ENCODE measurements around the gene TSPAN9.

The TSPAN9 gene, protein sequence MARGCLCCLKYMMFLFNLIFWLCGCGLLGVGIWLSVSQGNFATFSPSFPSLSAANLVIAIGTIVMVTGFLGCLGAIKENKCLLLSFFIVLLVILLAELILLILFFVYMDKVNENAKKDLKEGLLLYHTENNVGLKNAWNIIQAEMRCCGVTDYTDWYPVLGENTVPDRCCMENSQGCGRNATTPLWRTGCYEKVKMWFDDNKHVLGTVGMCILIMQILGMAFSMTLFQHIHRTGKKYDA

GRCh38 chr12:3076730-3077571, at the start of gene TSPAN9:
TSPAN9 (plus strand) TSS chr12:3077379; CDS start chr12:3201194, 123,815 bp downstream.
- peak in 45 of 56 donors; percentile 3 to 78 (median 50) for DNase-seq

GRCh38 chr12:3028108-3028507, 49.1 kb upstream of the TSPAN9 start:
- DNase-seq = no peak

- no peak for DNase-seq
Measured at GRCh38 chr12:3030821-3031429, 46.3 kb upstream of the TSPAN9 start.

DNA sequence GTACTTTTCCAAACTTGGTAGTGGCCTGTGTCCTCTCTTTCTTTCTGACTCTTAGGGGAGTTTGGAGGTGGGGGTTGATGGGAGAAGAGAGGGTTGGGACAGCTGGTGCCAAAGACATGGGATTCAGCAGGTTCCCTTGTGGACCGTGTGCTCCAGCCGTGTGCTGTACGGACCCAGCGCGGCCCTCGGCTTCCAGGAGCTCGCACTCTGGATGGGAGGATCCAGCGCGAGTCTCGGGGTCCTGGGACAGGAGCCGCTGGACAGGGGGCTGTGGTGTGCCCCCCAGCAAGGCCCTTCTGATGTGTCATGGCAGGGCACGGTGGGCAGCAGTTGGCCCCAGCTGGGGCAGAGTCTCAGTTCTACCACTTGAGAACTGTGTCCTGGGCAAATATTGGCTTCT, 45.0 kb upstream of the TSPAN9 start:
- DNase-seq = no peak

GRCh38 chr12:3032770-3033538, 44.2 kb upstream of the TSPAN9 start:
- DNase-seq = no peak

DNA sequence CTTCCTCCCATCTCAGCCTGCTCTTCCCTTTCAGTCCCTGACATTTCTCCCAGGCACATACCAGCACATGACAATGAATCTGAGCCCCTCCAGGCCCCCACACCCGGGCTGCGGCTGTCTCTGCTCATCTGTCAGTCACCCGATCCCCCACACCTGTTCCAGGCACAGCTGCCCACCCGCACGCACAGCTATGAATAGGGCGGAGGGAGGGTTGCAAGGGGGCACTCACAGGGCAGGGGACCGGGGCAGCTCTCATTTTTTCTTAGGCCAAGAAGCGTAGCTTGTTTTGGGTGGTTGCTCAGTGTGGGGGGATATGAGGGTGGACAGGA, 43.7 kb upstream of the TSPAN9 start:
- no peak for DNase-seq

- peak in 46 of 56 donors; percentile 2 to 78 (median 34) for DNase-seq
Measured at GRCh38 chr12:3034067-3034750, 43.0 kb upstream of the TSPAN9 start.

- no peak for DNase-seq
Measured at GRCh38 chr12:3035171-3035570, 42.0 kb upstream of the TSPAN9 start.

GRCh38 chr12:3035815-3036702, 41.1 kb upstream of the TSPAN9 start:
- peak in 47 of 56 donors; percentile 9 to 81 (median 55) for DNase-seq

- peak in 2 of 56 donors; percentile 41 to 42 for DNase-seq
Measured at GRCh38 chr12:3036901-3037600, 40.1 kb upstream of the TSPAN9 start.

GRCh38 chr12:3038166-3038565, 39.0 kb upstream of the TSPAN9 start:
- no peak for DNase-seq

DNA sequence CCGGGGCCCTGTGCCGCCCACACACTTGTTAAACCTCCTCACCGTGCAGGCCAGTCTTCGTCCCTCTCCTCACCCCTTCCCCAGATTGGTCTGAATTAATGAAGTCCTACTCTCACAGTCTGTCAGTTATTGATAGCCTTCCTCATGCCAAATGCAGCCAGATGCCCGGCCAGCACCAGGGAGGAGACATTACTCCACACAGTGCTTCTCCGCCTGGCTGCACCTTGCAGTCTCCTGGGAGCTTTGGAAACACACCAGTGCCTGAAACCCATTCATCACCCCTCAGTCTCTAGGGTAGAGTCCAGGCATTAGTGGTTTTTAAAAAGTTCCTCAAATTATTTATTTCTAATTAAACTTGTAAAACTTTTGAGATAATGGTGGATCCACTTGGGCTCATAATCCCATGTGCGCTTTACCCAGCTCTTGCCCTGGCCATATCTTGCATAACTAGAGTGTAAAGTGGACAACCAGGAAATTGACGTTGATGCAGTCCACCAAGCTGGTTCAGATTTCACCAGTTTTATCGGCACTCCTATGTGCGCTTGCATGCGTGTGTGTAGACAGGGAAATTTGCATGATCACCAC, 38.2 kb upstream of the TSPAN9 start:
- DNase-seq = no peak

DNA sequence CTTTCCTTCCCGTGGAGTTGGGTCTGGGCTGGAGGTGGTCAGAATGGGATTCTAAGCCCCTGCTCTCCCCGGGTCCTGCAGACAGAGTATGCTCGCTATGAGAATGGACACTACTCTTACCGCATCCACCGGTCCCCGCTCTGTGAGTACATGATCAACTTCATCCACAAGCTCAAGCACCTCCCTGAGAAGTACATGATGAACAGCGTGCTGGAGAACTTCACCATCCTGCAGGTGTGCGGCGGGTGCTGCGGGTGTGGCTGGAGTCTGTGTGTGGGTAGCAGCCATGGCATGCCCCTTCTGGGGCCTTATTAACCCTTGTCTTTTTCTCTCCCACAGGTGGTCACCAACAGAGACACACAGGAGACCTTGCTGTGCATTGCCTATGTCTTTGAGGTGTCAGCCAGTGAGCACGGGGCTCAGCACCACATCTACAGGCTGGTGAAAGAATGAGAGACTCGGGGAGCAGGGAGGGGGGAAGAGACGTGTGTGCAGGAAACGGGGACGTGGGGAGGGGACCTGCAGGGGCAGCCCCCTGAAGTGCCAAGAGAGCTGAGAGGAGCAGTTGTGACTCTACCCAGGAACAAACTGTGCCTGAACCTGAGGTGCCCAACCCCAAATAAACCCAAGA, 37.0 kb upstream of the TSPAN9 start:
- no peak for DNase-seq

DNA sequence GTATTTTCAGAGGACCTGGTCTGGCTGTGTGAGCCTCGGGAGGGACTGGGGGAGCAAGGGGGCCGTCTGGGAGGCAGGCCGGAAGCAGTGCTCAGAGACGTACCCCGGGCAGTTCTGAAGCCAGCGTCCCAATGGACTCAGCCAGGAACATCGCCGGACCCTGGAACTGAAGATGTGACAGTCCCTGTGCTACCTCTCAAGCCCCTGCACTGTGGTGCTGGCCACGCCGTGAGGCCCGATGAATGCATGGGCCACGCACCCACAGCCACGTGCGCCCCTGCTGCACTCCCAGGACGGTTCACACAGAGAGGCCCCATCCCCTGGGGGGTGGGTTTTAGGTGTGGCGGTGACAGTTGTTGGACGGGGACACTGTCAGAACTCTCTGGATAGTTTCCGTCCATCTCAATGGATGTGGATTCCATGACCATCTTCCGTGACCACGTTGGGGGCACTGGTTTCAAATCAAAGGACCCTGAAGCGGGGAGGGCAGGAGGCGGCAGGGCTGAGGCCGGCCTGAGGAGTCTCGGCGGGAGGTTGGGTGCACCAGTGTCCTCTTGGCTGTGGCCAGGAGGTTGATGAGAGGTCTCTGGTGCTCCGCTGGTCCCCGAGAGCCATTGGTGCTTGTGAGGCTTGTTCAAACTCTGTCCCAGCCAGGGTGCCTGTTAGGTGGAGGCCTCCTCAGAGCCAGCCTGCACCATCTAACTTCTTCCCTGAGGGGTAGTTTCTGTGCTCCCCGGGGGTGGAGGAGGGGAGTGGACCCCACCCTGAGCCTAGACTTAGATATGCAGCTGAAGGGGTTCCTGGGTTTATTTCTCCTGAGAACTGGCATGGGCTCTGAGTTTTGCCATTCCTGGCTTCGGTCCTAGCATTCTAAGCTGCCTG, 36.3 kb upstream of the TSPAN9 start:
- no peak for DNase-seq

DNA sequence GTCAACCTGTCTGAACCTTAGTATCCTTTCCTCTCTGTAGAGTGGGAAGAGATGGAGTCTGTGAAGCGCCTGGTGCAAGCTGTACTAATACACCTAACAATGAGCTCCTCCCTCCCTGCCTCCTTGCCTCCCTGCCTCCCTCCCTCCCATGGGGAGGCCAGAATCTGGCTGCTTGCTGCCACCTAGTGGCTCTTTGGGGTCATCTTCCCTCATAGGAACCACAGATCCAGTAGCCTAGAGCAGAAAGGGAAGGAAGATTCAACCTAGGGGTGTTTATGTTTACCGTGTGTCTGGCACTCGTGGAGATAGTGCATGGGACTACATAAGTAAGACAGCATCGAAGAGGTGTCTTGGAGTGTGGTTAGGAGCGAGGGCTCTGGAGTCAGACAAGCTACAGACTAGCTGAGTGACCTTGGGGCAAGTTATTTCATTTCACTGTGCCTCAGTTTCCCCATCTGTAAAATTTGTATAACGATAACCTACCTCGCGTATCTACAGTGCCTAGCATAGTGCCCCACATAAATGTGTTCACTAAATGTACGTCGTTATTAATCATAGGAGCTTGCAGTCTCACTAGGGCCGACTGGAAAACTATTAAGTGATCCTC, 35.5 kb upstream of the TSPAN9 start:
- peak in 51 of 56 donors; percentile 7 to 82 (median 47) for DNase-seq

DNA sequence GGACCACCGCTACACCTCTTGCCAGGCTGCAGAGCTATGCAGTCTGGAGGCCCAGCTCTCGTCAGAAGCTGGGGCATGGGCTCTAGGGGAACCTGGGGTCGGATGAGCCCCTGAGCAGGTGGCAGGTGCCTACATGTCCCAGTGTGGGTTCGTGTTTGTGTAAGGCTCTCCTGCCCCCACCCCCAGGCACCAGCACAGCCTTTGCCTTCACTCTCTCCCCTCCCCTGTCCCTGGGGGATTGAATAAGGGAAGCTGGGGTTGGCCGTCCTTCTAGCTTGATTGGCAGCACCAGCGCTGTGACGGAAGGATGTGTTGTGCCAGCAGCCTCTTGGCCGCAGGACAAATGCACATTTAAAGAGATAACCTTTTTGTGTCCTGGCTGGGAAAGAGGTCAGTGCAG, 34.8 kb upstream of the TSPAN9 start:
- DNase-seq = peak in 1 of 56 donors; percentile 6

DNA sequence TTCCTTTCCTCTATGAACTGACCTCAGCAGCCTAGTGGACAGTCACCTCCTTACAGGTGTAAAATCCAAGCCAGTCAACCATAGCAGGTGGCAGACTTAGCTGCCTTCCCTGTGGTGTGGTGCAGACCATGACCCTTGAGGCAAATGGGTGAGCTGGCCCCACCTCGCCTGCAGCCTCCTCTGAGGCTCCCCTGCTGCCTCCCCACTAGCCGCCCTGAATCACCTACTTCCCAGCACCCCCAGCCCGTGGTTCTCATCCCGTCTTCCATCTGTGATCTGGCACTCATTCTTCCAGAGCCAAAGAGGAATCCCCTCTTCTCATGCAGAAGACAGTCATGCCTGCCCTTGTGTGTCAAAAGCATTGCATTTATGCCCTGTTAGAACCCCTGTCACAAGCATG, 34.4 kb upstream of the TSPAN9 start:
- DNase-seq = no peak
